Astrocyte of the spinal cord (primary cell): ENCODE measurements around the gene MAGI1.

ENCODE experiments used
- DNase-seq: peaks from one replicate; pipeline ENCODE4 v3.0.0; 2011; ENCODE audit warnings: low read depth, low spot score
- H3K4me3 ChIP-seq: 2 replicates; pipeline ENCODE4 v1.5.1; 2011; ENCODE audit warnings: low read depth, mild to moderate bottlenecking, low read length, moderate library complexity
- in situ Hi-C: cut with HindIII; loops from 2 replicates; pipeline ENCODE4 v1.10.0; 2017; ENCODE audit warnings: low sequenced_read_pairs
- TF ChIP-seq, protein P1 (sequence below): IDR thresholded peaks from 2 replicates; pipeline ENCODE4 v1.5.1; 2012; ENCODE audit warnings: low read depth, mild to moderate bottlenecking, low read length, inconsistent platforms

MAGI1 gene

DNA sequence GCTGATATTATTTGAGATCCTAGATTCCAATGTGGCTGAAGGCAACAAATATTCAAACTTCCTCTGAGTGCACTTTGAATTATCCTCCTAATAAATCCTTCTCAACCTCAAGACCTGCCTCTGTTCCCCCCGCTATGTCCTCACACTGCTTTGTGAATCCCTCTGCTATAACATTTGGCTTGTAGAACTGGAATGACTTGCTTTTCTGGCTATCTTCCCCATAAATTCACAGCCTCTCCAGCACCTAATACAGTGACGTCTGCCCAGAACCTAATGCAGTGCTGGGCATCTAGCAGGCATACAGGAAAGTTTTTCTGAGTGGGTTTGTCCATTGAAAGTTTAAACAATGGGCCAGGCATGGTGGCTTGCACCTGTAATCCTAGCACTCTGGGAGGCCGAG, 707.0 kb downstream of the MAGI1 start:
- no peak overlapping the region for H3K4me3 ChIP-seq
- TF ChIP-seq, protein P1, sequence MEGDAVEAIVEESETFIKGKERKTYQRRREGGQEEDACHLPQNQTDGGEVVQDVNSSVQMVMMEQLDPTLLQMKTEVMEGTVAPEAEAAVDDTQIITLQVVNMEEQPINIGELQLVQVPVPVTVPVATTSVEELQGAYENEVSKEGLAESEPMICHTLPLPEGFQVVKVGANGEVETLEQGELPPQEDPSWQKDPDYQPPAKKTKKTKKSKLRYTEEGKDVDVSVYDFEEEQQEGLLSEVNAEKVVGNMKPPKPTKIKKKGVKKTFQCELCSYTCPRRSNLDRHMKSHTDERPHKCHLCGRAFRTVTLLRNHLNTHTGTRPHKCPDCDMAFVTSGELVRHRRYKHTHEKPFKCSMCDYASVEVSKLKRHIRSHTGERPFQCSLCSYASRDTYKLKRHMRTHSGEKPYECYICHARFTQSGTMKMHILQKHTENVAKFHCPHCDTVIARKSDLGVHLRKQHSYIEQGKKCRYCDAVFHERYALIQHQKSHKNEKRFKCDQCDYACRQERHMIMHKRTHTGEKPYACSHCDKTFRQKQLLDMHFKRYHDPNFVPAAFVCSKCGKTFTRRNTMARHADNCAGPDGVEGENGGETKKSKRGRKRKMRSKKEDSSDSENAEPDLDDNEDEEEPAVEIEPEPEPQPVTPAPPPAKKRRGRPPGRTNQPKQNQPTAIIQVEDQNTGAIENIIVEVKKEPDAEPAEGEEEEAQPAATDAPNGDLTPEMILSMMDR = no peak
- in situ Hi-C loops = no loop called here
- DNase-seq = no peak

DNA sequence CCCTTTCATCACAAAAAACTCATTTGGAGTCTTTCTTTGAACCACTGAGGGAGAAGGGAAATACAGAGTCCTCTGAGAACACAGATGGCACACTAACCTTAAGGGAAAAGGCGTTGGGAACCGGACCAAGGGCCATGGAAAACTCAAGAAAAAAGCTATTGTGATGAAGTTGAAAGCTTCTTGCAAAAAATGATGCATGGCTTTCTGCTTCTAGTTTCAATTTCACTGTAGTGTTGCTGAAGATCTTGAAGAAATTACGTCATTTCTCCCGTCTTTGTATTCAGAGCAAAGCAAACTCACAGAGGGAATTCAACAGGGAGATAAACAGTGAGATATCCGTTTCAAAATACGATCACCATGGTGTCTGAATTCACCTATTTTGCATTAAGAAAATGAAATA, 708.6 kb downstream of the MAGI1 start:
- TF ChIP-seq, protein P1 = no peak
- no peak overlapping the region for H3K4me3 ChIP-seq
- DNase-seq = peak; percentile 34
- in situ Hi-C loops = no loop called here

DNA sequence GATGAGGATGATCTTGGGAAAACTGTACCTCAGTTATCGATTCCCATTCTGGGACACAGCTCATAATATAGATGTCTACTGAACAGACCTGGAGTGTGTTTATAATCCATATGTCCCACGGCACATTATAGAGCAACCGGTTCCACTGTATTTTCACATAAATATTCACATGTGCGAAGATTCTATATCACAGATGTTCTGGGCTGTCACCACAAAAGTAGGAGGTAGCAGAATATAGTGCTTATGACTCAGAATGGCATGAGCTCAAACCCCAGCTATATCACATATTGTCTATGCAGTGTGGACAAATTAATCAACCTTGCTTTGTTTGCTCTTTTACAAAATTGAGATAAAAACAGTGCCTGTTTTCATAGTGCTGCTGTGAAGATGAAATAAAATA, 710.6 kb downstream of the MAGI1 start:
- H3K4me3 ChIP-seq = no peak overlapping the region
- in situ Hi-C loops = no loop called here
- TF ChIP-seq, protein P1 = no peak
- no peak for DNase-seq

DNA sequence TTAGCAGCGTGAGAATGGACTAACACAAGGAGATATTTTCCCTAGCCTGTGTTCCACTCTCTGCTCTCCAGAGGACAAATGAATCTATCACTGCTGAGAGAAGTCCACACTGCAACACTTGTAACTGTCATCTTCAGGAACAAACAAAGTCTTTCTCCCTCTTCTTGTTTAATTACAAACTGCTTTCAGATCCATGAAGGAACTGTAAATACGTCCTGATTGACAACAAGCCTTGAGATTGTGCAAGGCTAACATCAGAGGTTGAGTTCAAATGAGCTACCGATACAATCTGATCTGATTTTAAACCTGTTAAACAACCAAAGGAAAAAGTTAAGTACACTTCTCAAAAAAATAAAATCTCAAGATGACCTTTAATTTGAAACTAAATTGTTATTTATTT, 712.1 kb downstream of the MAGI1 start:
- TF ChIP-seq, protein P1 = no peak
- H3K4me3 ChIP-seq = no peak overlapping the region
- no peak for DNase-seq
- in situ Hi-C loops = no loop called here

DNA sequence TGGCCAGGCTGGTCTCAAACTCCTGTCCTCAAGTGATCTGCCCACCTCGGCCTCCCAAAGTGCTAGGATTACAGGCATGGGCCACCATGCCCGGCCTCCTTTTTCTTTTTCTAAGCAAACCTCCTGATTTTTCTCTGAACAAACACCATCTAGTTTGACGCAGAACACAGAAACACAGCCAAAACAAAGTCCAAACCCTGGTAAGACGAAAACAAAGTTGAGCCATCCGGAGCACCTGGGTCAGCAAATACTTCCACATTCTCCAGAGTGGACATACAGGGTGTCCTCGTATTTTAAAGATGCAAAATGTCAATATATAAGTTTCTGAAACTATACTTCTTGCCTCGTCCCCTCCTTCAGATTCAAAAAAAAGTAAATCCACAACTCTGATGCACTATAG, 715.8 kb downstream of the MAGI1 start:
- TF ChIP-seq, protein P1 = no peak
- no peak for DNase-seq
- no peak overlapping the region for H3K4me3 ChIP-seq
- in situ Hi-C loops = no loop called here

DNA sequence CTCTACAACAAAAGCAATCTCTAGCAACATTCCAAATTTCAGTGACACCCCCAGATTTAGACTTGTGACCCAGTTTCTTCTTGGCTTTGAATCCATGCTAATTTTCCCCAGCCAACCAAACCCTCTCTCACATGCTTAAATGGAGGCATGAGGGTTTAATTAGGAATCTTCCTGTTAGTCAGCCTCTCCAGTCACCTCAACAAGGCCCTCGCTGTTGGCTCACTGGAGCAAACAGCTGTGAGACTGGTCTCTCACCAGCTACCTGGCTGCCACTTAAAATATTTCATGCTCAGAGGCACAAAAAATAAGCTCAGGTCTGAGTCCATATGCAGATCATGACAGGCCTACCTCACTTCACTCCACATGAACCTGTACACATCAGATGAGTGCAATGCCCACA, 720.5 kb downstream of the MAGI1 start:
- no peak overlapping the region for H3K4me3 ChIP-seq
- no peak for DNase-seq
- in situ Hi-C loops = no loop called here
- TF ChIP-seq, protein P1 = no peak

DNA sequence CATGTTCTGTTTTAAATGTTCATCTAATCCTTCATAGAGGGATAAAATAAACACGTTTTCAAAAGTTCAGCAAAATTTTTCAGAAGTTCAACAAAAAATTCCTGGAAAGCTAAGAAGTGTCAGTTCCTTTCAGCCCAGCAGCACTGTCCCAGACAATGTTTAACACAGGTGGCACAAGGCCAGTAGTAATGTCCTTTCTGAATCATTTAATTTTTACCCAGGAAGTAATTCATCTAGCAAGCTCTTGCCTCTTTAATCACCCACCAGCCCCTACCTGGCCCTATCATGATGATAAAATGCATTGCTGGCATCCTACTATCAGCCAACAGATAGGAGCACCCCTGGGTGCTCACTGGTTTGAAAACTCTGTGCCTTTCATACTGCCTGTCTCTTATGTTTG, 723.8 kb downstream of the MAGI1 start:
- TF ChIP-seq, protein P1 = no peak
- in situ Hi-C loops = no loop called here
- no peak for DNase-seq
- no peak overlapping the region for H3K4me3 ChIP-seq
